ENCODE measurements around the gene CCBE1.

GRCh38 chr18:59689756-59690155, 7.5 kb downstream of the CCBE1 start:
- TF ChIP-seq POLR2A (IDR thresholded peaks at IDR 0.05) (no peak), EP300 (IDR thresholded peaks at IDR 0.05) (no peak)
